Urinary bladder (tissue), 4 donors: ENCODE measurements around the gene AFM. TPM values are rescaled to one million over a fixed set of nuclear protein-coding genes. Genes with fewer than 3 reads are reported as not detected.

Experiments
- DNase-seq: peaks from one replicate; pipeline ENCODE4 v3.0.0-alpha.2; 2015; ENCODE audit errors: extremely low spot score
- H3K27ac ChIP-seq: one replicate; pipeline ENCODE4 v1.5.1; 2013; ENCODE audit warnings: low read depth, mild to moderate bottlenecking, moderate library complexity
- H3K36me3 ChIP-seq: one replicate; pipeline ENCODE4 v1.6.1; 2013; ENCODE audit warnings: mild to moderate bottlenecking, moderate library complexity; ENCODE audit not compliant: insufficient read depth
- H3K4me1 ChIP-seq: one replicate; pipeline ENCODE4 v1.6.1; 2013; ENCODE audit warnings: mild to moderate bottlenecking, moderate library complexity; ENCODE audit not compliant: insufficient read depth
- H3K4me3 ChIP-seq: one replicate; pipeline ENCODE4 v1.5.1; 2013; ENCODE audit warnings: low read depth, low read length
- WGBS: extraction: QIAGEN DNeasy Blood & Tissue Kit; methylation state at CpG from one replicate; pipeline ENCODE4 v1.1.7; 2013; 5-methylcytosine and 5-hydroxymethylcytosine counted together
- polyA plus RNA-seq: library from polyadenylated mRNA; stranded (reverse); fragments of 200-250 nt; gene quantifications from one replicate; pipeline ENCODE4 v1.2.3, GENCODE V29; 2013
- total RNA-seq: library from RNA; depleted of rRNA; stranded (reverse); fragments of >200 nt; gene quantifications from one replicate; pipeline ENCODE4 v1.2.3, GENCODE V29; 2014
- donor health status: healthy with polysubstance abuse.
- donor health status: healthy.

The AFM gene
- total and polyA plus RNA-seq, 2 donors: 0.05 TPM; not detected in 1

- DNase-seq: no peak
- no peaks in the 10 kb centered on the region for H3K36me3 ChIP-seq
- 68% methylated on average over 5 of the region's 5 CpGs for whole genome bisulfite sequencing
- H3K4me1 ChIP-seq: no peaks in the 10 kb centered on the region
- no peak overlapping the region for H3K27ac ChIP-seq
- H3K4me3 ChIP-seq: no peak overlapping the region
Observed at GRCh38 chr4:73442275-73442674, 39.3 kb upstream of the AFM start.

- DNase-seq: no peak
- H3K36me3 ChIP-seq: no peaks in the 10 kb centered on the region
- H3K4me3 ChIP-seq: no peak overlapping the region
- no peak overlapping the region for H3K27ac ChIP-seq
- H3K4me1 ChIP-seq: no peaks in the 10 kb centered on the region
- WGBS: 44% methylated on average over 3 of the region's 3 CpGs
Observed at GRCh38 chr4:73443224-73443623, 38.3 kb upstream of the AFM start.

- Histone ChIP-seq H3K4me1 (no peaks in the 10 kb centered on the region), H3K27ac (no peak overlapping the region), H3K36me3 (no peaks in the 10 kb centered on the region), H3K4me3 (no peak overlapping the region)
- no peak for DNase-seq
- WGBS: 73% methylated on average over 7 of the region's 7 CpGs
Observed at GRCh38 chr4:73445383-73446335, 35.9 kb upstream of the AFM start.

- Histone ChIP-seq H3K36me3 (no peaks in the 10 kb centered on the region), H3K27ac (no peak overlapping the region), H3K4me3 (no peak overlapping the region), H3K4me1 (no peaks in the 10 kb centered on the region)
- 11% methylated on average over 4 of the region's 4 CpGs for WGBS
- DNase-seq: no peak
Observed at GRCh38 chr4:73446336-73446938, 35.1 kb upstream of the AFM start.

GRCh38 chr4:73447671-73448070, 33.9 kb upstream of the AFM start:
- no peaks in the 10 kb centered on the region for H3K36me3 ChIP-seq
- no peak overlapping the region for H3K4me3 ChIP-seq
- H3K4me1 ChIP-seq: no peaks in the 10 kb centered on the region
- WGBS: 61% methylated on average over 4 of the region's 4 CpGs
- no peak overlapping the region for H3K27ac ChIP-seq
- no peak for DNase-seq

GRCh38 chr4:73448448-73449203, 32.9 kb upstream of the AFM start:
- WGBS: 80% methylated on average over 4 of the region's 4 CpGs
- Histone ChIP-seq H3K27ac (no peak overlapping the region), H3K4me3 (no peak overlapping the region), H3K36me3 (no peaks in the 10 kb centered on the region), H3K4me1 (no peaks in the 10 kb centered on the region)
- no peak for DNase-seq

GRCh38 chr4:73450398-73451004, 31.0 kb upstream of the AFM start:
- no peak overlapping the region for H3K4me3 ChIP-seq
- no peak overlapping the region for H3K27ac ChIP-seq
- DNase-seq: no peak
- no peaks in the 10 kb centered on the region for H3K36me3 ChIP-seq
- H3K4me1 ChIP-seq: no peaks in the 10 kb centered on the region
- 60% methylated on average over 9 of the region's 9 CpGs for WGBS

- DNase-seq: no peak
- Histone ChIP-seq H3K36me3 (no peaks in the 10 kb centered on the region), H3K4me1 (no peaks in the 10 kb centered on the region), H3K27ac (no peak overlapping the region), H3K4me3 (no peak overlapping the region)
- 45% methylated on average over 3 of the region's 3 CpGs for WGBS
Observed at GRCh38 chr4:73451404-73451803, 30.1 kb upstream of the AFM start.

GRCh38 chr4:73451981-73452747, 29.4 kb upstream of the AFM start:
- H3K4me3 ChIP-seq: no peak overlapping the region
- H3K36me3 ChIP-seq: no peaks in the 10 kb centered on the region
- no peak overlapping the region for H3K27ac ChIP-seq
- DNase-seq: no peak
- H3K4me1 ChIP-seq: no peaks in the 10 kb centered on the region
- WGBS: 93% methylated on average over 4 of the region's 4 CpGs

GRCh38 chr4:73452953-73453700, 28.4 kb upstream of the AFM start:
- H3K4me3 ChIP-seq: no peak overlapping the region
- H3K27ac ChIP-seq: no peak overlapping the region
- H3K36me3 ChIP-seq: no peaks in the 10 kb centered on the region
- H3K4me1 ChIP-seq: no peaks in the 10 kb centered on the region
- 47% methylated on average over 2 of the region's 2 CpGs for WGBS
- no peak for DNase-seq

- no peaks in the 10 kb centered on the region for H3K36me3 ChIP-seq
- no peaks in the 10 kb centered on the region for H3K4me1 ChIP-seq
- DNase-seq: no peak
- no peak overlapping the region for H3K27ac ChIP-seq
- H3K4me3 ChIP-seq: no peak overlapping the region
Observed at GRCh38 chr4:73453701-73454005, 27.9 kb upstream of the AFM start.

- H3K36me3 ChIP-seq: no peaks in the 10 kb centered on the region
- H3K4me3 ChIP-seq: no peak overlapping the region
- 79% methylated on average over 3 of the region's 3 CpGs for WGBS
- no peak for DNase-seq
- H3K4me1 ChIP-seq: no peaks in the 10 kb centered on the region
- H3K27ac ChIP-seq: no peak overlapping the region
Observed at GRCh38 chr4:73454920-73455319, 26.6 kb upstream of the AFM start.
